Immature natural killer cell (primary cell): ENCODE data around the gene LRP1. TPM values are rescaled to one million over a fixed set of nuclear protein-coding genes. Genes with fewer than 3 reads are reported as not detected.

Source experiments
- DNase-seq, 3 donors: peaks; one replicate each; pipeline ENCODE4 v3.0.0; 2022; ENCODE audit warnings: mixed read lengths in 1 of 3
- H3K27ac Mint-ChIP-seq, 6 donors: one replicate each; pipeline ENCODE4 v1.8.0; 2020; ENCODE audit warnings: mixed read lengths in 6 of 6, mild to moderate bottlenecking in 5 of 6, inconsistent platforms in 4 of 6, moderate library complexity in 3 of 6
- H3K27me3 Mint-ChIP-seq, 3 donors: one replicate each; pipeline ENCODE4 v1.8.0; 2020 to 2021; ENCODE audit warnings: low read depth in 3 of 3, mild to moderate bottlenecking in 3 of 3, mixed read lengths in 3 of 3, moderate library complexity in 3 of 3, inconsistent platforms in 1 of 3
- H3K36me3 Mint-ChIP-seq, 3 donors: one replicate each; pipeline ENCODE4 v1.8.0; 2020; ENCODE audit warnings: mixed read lengths in 3 of 3, inconsistent platforms in 2 of 3, mild to moderate bottlenecking in 2 of 3
- H3K4me1 Mint-ChIP-seq, 2 donors: one replicate each; pipeline ENCODE4 v1.8.0; 2020; ENCODE audit warnings: inconsistent platforms in 2 of 2, mild to moderate bottlenecking in 2 of 2, mixed read lengths in 2 of 2, moderate library complexity in 1 of 2
- H3K4me3 Mint-ChIP-seq, 5 donors: one replicate each; pipeline ENCODE4 v1.8.0; 2020; ENCODE audit warnings: mild to moderate bottlenecking in 5 of 5, mixed read lengths in 5 of 5, inconsistent platforms in 3 of 5, moderate library complexity in 3 of 5
- H3K9me3 Mint-ChIP-seq, 6 donors: one replicate each; pipeline ENCODE4 v1.8.0; 2020; ENCODE audit warnings: mild to moderate bottlenecking in 6 of 6, mixed read lengths in 6 of 6, inconsistent platforms in 4 of 6, moderate library complexity in 3 of 6
- polyA plus RNA-seq, 3 donors: library from polyadenylated mRNA; unstranded; fragments of 300-500 nt; fragmentation: Illumina TruSeq; gene quantifications; one replicate each; pipeline ENCODE4 v1.2.3, GENCODE V29; 2021

Gene LRP1
- polyA plus RNA-seq, 3 donors from 2014 or later: 0.08 to 0.22 TPM; not detected in 1

- Mint-ChIP-seq H3K27ac (no peak overlapping the region), H3K9me3 (no peaks in the 10 kb centered on the region), H3K4me3 (peak overlapping the region in 4 of 5 donors; percentile 14 to 63 (median 30)), H3K27me3 (peaks cover 29 to 42% (median 34%) of the 10 kb centered on the region in 3 donors), H3K4me1 (peaks cover 63 to 75% of the 10 kb centered on the region in 2 donors), H3K36me3 (peaks cover 0 to 8% (median 0%) of the 10 kb centered on the region in 3 donors)
- DNase-seq: no peak
Observed at GRCh38 chr12:57227315-57228115, 99.2 kb downstream of the LRP1 start.

DNA sequence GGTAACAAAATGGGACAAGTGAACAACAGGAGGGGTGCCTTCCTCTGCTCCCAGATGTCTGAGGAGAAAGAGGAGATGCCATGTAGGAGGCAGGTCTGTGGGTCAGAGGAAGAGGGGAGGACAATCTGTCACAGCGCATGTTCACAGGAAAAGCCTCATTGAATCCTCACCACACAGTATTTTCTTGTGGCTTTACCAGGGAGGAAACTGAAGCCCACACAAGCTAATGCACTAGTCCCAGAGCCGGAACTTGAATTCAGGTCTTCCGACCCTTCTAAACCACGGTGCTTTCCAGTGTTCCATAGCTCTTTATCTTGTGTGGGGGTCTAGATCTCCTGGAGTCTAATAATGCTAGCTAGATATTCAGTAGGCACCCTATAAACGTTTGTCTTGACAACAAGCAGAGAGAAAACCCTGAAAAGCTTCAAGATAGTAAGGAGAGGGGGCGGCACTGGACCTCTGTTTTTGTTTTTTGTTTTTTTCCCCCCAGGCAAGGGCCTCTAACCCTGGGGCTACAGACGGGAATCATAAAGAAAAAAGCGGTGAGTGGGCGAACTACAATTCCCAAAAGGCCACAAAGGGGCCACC, 100.9 kb downstream of the LRP1 start:
- peaks cover 20 to 29% (median 25%) of the 10 kb centered on the region in 3 donors for H3K27me3 Mint-ChIP-seq
- peaks cover 47 to 59% of the 10 kb centered on the region in 2 donors for H3K4me1 Mint-ChIP-seq
- peaks cover 10 to 21% (median 10%) of the 10 kb centered on the region in 3 donors for H3K36me3 Mint-ChIP-seq
- no peaks in the 10 kb centered on the region for H3K9me3 Mint-ChIP-seq
- peak overlapping the region; percentile 94 to 99 (median 96) for H3K4me3 Mint-ChIP-seq
- peak in 1 of 3 donors; percentile 56 for DNase-seq
- H3K27ac Mint-ChIP-seq: peak overlapping the region; percentile 6 to 97 (median 92)

DNA sequence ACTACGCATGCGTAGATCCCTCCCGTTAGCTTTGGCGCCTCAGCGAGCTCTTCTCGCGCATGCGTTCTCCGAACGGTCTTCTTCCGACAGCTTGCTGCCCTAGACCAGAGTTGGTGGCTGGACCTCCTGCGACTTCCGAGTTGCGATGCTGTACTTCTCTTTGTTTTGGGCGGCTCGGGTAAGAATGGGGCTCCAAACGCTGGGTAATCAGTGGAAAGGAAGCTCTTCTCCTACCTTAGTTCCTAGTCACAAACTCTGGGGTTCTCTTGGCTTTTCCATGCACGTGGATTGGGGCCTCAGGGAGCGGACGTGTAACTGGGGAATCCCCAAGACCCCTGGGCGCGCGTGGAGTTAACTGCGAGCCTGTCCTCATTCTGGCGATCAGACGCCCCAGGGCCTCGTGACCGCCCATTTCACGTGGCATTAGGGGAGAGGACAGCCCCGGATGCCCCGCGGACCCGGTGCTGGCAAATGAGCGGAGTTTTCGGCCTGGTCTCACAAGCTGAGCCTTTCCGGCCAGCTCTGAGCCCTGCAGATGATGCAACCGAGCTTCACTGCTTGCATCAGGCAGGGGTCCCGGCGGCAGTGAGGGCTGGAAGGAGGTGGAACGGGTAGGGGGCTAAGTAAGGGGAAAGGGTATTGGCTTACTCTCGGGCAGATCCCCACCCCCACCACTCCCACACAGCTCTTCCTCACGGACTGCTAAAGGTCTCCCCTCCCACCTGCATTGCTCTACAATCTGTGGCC, 101.5 kb downstream of the LRP1 start, which contains the start of gene SHMT2:
Gene SHMT2, plus strand, starts transcription at position 78 of the 747 bp plus-strand sequence. Its CDS starts 68 bp downstream, at position 146.
- Mint-ChIP-seq H3K4me3 (peak within 1 kb of the TSS; percentile 94 to 99 (median 96)), H3K36me3 (peaks cover 16 to 27% (median 17%) of the 10 kb centered on the region in 3 donors), H3K4me1 (peaks cover 42 to 56% of the 10 kb centered on the region in 2 donors), H3K9me3 (no peaks in the 10 kb centered on the region), H3K27ac (peak within 1 kb of the TSS; percentile 72 to 97 (median 92)), H3K27me3 (peaks cover 20 to 29% (median 25%) of the 10 kb centered on the region in 3 donors)
- peak; percentile 89 to 93 (median 93) for DNase-seq

DNA sequence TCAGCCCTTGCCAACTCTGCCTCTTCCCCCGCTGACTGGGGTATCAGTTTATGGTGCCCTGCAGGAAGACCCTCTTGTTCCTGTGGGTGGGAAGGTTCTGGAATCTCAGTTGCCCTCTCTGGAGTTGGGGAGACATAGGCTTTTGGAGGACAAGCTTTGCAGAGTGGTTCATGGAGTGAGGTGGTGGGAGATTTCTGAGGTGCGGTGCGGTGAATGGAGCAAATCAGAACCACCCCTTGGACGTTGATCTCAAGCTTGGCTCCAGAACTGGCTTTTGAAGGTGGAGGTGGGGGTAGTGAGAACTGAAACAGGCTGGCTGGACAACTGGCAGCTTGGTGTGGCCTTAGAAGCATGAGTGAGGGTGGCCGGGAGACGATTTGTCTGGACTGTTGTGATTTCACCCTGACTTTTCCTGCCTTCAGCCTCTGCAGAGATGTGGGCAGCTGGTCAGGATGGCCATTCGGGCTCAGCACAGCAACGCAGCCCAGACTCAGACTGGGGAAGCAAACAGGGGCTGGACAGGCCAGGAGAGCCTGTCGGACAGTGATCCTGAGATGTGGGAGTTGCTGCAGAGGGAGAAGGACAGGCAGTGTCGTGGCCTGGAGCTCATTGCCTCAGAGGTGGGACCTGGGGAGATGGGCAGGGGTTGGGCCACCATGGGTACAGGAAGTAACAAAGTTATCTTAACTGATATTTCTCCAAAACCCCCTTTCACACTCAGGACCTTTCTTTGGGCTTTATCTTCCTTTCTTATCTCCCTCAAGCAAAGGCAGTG, 102.3 kb downstream of the LRP1 start:
- H3K9me3 Mint-ChIP-seq: no peaks in the 10 kb centered on the region
- peaks cover 16 to 30% (median 17%) of the 10 kb centered on the region in 3 donors for H3K36me3 Mint-ChIP-seq
- peaks cover 37 to 48% of the 10 kb centered on the region in 2 donors for H3K4me1 Mint-ChIP-seq
- peak overlapping the region in 5 of 6 donors; percentile 7 to 93 (median 92) for H3K27ac Mint-ChIP-seq
- peak overlapping the region; percentile 94 to 99 (median 96) for H3K4me3 Mint-ChIP-seq
- H3K27me3 Mint-ChIP-seq: peaks cover 20 to 27% (median 20%) of the 10 kb centered on the region in 3 donors
- no peak for DNase-seq

- no peak for DNase-seq
- Mint-ChIP-seq H3K9me3 (no peaks in the 10 kb centered on the region), H3K4me1 (peaks cover 34 to 45% of the 10 kb centered on the region in 2 donors), H3K36me3 (peaks cover 16 to 30% (median 17%) of the 10 kb centered on the region in 3 donors), H3K27me3 (peaks cover 14 to 23% (median 21%) of the 10 kb centered on the region in 3 donors), H3K27ac (no peak overlapping the region), H3K4me3 (peak overlapping the region in 4 of 5 donors; percentile 94 to 99 (median 96))
Observed at GRCh38 chr12:57231276-57232021, 103.2 kb downstream of the LRP1 start.

GRCh38 chr12:57232156-57232756, 104.0 kb downstream of the LRP1 start:
- no peak overlapping the region for H3K27ac Mint-ChIP-seq
- DNase-seq: no peak
- peaks cover 32 to 40% of the 10 kb centered on the region in 2 donors for H3K4me1 Mint-ChIP-seq
- no peaks in the 10 kb centered on the region for H3K9me3 Mint-ChIP-seq
- no peak overlapping the region for H3K4me3 Mint-ChIP-seq
- peaks cover 16 to 30% (median 17%) of the 10 kb centered on the region in 3 donors for H3K36me3 Mint-ChIP-seq
- peaks cover 17 to 21% (median 18%) of the 10 kb centered on the region in 3 donors for H3K27me3 Mint-ChIP-seq

DNA sequence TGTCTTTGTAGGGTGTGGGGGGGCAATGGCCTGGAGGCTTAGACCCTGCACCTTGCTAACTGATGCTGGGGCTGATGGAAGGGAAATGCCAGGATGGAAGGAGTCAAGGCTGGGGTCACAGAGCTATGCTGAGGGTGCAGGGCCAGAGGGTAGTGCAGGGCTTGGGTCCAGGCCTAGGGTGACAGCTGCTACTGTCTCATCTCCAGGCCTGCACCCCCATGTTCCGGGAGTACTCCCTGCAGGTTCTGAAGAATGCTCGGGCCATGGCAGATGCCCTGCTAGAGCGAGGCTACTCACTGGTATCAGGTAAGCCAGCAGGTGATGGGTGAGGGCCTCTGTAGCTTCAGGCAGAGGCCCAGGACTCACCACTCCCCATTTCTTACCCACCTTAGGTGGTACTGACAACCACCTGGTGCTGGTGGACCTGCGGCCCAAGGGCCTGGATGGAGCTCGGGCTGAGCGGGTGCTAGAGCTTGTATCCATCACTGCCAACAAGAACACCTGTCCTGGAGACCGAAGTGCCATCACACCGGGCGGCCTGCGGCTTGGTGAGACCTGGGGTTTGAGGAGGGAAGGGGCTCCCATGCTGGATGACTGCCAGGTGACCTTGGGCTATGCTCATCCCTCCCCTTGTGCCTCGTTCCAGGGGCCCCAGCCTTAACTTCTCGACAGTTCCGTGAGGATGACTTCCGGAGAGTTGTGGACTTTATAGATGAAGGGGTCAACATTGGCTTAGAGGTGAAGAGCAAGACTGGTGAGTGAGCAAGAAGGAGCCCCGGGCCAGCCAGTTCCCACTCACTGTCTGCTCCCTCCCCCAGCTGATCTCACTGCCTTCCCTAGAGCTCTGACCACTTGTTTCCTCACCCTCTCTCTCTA, 105.3 kb downstream of the LRP1 start:
- H3K9me3 Mint-ChIP-seq: no peaks in the 10 kb centered on the region
- H3K4me1 Mint-ChIP-seq: peaks cover 41 to 44% of the 10 kb centered on the region in 2 donors
- no peak overlapping the region for H3K27ac Mint-ChIP-seq
- no peak for DNase-seq
- H3K27me3 Mint-ChIP-seq: peaks cover 16 to 22% (median 18%) of the 10 kb centered on the region in 3 donors
- H3K4me3 Mint-ChIP-seq: no peak overlapping the region
- H3K36me3 Mint-ChIP-seq: peaks cover 16 to 30% (median 17%) of the 10 kb centered on the region in 3 donors

DNA sequence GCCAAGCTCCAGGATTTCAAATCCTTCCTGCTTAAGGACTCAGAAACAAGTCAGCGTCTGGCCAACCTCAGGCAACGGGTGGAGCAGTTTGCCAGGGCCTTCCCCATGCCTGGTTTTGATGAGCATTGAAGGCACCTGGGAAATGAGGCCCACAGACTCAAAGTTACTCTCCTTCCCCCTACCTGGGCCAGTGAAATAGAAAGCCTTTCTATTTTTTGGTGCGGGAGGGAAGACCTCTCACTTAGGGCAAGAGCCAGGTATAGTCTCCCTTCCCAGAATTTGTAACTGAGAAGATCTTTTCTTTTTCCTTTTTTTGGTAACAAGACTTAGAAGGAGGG, 105.9 kb downstream of the LRP1 start:
- Mint-ChIP-seq H3K27ac (no peak overlapping the region), H3K9me3 (no peaks in the 10 kb centered on the region), H3K4me3 (no peak overlapping the region), H3K4me1 (peaks cover 40 to 44% of the 10 kb centered on the region in 2 donors), H3K27me3 (peaks cover 19 to 22% (median 21%) of the 10 kb centered on the region in 3 donors), H3K36me3 (peaks cover 16 to 30% (median 17%) of the 10 kb centered on the region in 3 donors)
- no peak for DNase-seq

DNA sequence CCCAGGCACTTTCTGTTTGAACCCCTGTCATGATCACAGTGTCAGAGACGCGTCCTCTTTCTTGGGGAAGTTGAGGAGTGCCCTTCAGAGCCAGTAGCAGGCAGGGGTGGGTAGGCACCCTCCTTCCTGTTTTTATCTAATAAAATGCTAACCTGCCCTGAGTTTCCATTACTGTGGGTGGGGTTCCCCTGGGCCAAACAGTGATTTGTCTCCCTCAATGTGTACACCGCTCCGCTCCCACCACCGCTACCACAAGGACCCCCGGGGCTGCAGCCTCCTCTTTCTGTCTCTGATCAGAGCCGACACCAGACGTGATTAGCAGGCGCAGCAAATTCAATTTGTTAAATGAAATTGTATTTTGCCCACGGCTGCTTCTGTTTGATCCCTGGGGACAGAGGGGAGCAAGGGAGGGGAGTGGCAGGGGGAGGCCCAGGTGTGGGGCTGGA, 106.3 kb downstream of the LRP1 start:
- H3K4me1 Mint-ChIP-seq: peaks cover 40 to 44% of the 10 kb centered on the region in 2 donors
- DNase-seq: no peak
- no peak overlapping the region for H3K4me3 Mint-ChIP-seq
- H3K27me3 Mint-ChIP-seq: peaks cover 18 to 22% (median 18%) of the 10 kb centered on the region in 3 donors
- no peaks in the 10 kb centered on the region for H3K9me3 Mint-ChIP-seq
- H3K36me3 Mint-ChIP-seq: peaks cover 16 to 30% (median 17%) of the 10 kb centered on the region in 3 donors
- no peak overlapping the region for H3K27ac Mint-ChIP-seq

DNA sequence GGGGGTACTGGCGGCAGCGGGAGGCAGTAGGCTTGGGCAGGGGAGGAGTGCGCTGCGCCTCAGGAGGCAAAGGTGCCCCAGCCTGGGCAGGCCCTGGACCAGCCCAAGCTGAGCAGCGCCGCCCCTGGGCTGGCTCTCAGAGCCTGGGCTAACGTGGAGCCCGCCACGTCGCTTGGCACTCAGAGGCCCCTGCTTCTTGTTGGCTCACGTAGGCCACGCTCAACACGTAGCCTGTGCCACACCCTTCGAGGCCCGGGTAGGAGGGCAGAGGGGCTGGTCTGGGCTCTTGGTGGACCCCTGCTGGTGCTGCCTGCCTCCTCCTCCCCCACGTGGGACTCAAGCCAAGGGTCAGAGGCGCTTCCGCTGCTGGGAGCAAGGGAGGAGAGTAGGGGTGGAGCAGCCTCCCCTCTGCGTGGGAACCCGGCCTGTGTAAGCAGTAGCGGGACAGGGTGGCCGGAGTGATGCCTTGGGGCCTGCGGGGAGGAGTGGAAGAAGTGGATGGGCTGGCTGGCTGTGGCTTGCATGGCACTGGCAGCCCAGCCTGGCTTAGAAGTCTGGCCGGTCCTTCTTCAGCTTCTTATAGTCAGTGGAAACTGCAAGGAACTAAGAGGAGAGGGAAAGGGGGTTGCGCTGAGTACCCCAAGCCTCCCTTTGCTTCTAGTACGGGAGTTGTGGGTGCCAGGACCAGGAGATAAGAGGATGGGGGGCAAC, 106.9 kb downstream of the LRP1 start:
- DNase-seq: no peak
- H3K27ac Mint-ChIP-seq: no peak overlapping the region
- no peak overlapping the region for H3K4me3 Mint-ChIP-seq
- H3K4me1 Mint-ChIP-seq: peaks cover 38 to 44% of the 10 kb centered on the region in 2 donors
- H3K27me3 Mint-ChIP-seq: peaks cover 17 to 23% (median 18%) of the 10 kb centered on the region in 3 donors
- peaks cover 16 to 30% (median 17%) of the 10 kb centered on the region in 3 donors for H3K36me3 Mint-ChIP-seq
- H3K9me3 Mint-ChIP-seq: no peaks in the 10 kb centered on the region

DNA sequence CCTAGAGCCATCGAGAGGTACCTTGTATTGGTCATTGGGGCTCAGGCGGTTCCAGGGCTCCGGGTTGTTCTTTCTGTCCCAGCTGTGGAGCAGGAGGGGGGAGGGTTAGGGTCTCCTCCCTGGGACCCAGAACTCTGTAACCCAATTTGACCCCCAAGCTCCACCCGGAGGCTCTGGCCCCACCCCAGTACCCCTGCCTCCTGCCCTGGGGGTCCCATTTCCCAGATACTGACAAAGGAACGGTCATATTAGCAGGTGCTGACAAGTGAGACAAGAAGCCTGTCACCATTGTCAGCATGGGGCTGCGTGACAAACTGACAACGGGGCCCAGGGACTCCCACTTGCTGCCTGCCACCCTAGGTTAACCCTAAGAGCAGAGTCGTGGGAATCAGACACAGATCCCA, 107.4 kb downstream of the LRP1 start:
- Mint-ChIP-seq H3K27me3 (peaks cover 21 to 28% (median 23%) of the 10 kb centered on the region in 3 donors), H3K4me1 (peaks cover 38 to 44% of the 10 kb centered on the region in 2 donors), H3K4me3 (no peak overlapping the region), H3K36me3 (peaks cover 16 to 30% (median 17%) of the 10 kb centered on the region in 3 donors), H3K27ac (no peak overlapping the region), H3K9me3 (no peaks in the 10 kb centered on the region)
- DNase-seq: no peak
